ENCODE results near the gene GPR78.
"Not testable (repeated sequence)": the region's sequence is repeated elsewhere in the genome, so short reads cannot be mapped to it uniquely, and the experiment has no call there.

The GPR78 gene

DNA sequence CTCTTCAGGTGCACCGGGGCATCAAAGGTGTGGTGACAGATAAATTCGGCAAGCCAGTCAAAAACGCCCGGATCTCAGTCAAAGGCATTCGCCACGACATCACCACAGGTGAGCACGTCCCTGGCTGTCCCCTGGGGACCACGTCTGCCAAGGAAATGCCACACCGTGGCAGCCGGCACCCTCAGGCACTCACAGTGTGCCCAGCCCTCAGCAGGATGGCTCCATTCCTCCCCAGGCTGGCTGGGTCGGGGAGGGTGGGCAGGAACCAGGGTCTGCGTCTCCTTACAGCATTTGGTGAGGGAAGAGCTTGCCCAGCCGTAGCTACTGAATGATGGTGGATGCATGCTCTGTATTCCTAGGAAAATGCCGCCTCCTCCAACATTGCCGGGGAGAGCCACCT, 38.2 kb downstream of the GPR78 start:
- DNase-seq: no peak

DNA sequence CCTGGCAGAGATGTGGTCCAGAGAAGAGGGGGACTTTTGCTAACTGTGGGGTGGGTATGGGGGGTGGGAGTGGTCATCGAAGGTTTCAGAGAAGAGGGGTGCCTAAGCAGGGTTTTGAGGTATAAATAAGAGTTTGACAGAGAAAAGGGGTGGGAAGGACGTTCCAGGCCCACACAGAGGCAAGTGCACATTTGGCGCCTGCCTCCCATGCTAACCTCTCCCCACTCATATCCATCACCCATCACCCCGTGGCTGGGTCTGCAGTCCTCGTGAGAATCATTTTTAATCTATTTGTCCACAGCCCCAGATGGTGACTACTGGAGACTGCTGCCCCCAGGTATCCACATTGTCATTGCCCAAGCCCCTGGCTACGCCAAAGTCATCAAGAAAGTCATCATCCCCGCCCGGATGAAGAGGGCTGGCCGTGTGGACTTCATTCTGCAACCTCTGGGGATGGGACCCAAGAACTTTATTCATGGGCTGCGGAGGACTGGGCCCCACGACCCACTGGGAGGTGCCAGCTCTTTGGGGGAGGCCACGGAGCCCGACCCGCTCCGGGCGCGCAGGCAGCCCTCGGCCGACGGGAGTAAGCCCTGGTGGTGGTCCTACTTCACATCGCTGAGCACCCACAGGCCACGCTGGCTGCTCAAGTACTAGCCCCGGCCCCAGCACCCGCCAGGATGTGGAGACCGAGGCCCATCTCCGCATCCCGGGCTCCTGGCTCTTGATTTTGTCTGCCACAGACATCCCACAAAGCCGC, 38.9 kb downstream of the GPR78 start:
- no peak for DNase-seq

- DNase-seq: not testable (repeated sequence)
These were observed 40.9 kb downstream of the GPR78 start for GRCh38 chr4:8621135-8621534.

GRCh38 chr4:8624601-8625272, 44.5 kb downstream of the GPR78 start:
- DNase-seq: not testable (repeated sequence)

GRCh38 chr4:8630240-8630905, 50.2 kb downstream of the GPR78 start:
- DNase-seq: not testable (repeated sequence)

DNA sequence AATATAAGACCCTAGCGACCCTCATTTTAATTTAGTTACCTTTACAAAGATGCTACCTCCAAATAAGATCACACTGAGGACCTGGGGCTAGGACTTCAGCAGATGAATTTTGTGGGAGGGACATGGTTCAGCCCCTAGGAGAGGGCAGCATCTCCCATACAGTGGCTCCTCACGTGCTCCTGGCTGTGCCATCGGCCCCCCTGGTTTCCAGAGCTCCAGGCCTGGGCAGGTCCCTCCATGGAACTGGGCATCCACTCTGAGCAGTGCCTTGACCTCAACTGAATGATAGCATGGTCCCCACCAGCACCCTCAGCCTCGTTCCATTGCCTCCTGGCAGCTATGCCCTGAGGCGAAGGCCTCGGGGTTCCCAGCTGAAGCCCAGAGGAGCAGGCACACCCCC, 51.7 kb downstream of the GPR78 start:
- not testable (repeated sequence) for DNase-seq

DNA sequence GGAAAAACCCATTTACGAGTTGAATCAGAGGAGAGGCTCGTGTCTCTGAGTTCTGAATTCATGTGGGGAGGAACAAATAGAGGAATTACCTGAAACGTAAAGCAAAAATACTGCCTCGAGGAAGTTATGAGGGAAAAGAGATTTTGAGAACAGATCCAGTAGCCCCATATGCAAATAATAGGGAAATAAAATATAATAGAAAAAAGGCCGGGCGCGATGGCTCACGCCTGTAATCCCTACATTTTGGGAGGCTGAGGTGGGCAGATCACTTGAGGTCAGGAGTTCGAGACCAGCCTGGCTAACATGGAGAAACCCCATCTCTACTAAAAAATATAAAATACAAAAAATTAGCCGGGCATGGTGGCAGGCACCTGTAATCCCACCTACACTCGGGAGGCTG, 54.6 kb downstream of the GPR78 start:
- not testable (repeated sequence) for DNase-seq

GRCh38 chr4:8635897-8636554, 55.8 kb downstream of the GPR78 start:
- not testable (repeated sequence) for DNase-seq
